Left hindlimb (tissue), 1 donor: ENCODE results near the gene GAPDHS.

ENCODE experiments used
- DNase-seq: peaks from one replicate; pipeline ENCODE4 v3.0.0-alpha.2; 2018

GAPDHS gene

DNA sequence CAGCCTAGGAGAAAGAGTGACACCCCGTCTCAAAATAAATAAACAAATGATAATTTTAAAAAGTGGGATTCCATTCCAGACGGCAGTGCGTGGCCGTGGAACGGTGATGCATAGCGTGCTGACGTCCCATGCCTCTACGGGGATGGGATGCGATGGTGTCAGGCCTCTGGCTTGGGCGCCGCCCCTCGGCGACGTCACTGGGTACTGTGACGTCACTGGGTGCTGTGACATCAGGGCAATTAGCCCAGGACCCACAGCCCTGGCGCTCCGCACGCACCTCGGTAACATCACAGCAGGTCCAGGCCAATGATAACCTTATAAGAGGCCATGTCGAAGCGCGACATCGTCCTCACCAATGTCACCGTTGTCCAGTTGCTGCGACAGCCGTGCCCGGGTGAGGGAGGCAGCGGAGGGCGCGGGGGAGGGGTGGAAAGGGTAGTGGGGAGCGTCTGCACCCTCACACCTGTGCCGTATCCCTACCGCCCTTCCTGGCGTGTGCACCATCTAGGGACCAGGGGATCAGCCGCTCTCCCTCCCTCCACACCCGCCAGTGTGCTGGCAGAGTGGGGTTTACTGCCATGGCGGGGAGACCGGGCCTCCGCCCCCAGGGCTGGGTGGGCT is at the start of gene GAPDHS:
TSS of gene GAPDHS (plus strand) at position 256 of the 621 bp plus-strand sequence. CDS start at position 328, 72 bp downstream.
- DNase-seq, result no peak

DNA sequence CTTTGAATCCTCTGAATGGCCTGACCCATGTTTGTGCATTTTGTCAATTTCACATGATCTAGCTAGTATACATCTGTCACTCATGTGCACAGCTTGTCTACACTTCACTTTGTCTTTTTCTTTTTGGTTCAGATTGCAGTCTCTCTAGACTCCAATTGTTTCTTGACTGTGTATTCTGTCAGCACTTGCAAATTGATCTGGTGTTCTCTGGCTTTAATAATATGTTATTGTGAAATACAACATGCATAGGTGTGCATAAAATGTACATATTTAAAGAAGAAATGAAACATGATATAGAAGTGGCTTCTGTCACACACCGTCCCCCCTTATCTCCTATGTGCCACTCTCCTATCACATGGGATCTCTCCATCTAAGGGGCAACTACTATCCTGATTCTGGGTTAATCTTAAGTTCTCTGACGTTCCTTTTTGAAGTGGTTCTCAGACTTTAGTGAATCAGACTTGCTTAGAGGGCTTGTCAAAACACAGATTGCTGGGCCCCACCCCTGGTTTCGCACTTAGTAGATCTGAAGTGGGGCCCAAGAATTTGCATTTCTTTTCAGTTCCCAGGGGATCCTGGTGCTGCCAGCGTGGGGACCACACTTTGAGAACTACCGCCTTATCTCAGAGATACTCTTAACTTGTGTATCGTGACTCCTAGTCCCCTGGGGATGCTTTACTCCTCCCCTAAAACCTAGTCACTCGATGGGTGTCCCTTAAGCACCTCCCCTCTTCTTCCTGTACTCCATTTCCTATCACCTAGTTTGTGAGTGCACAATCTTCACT is 48.8 kb upstream of the GAPDHS start:
- no peak for DNase-seq

DNA sequence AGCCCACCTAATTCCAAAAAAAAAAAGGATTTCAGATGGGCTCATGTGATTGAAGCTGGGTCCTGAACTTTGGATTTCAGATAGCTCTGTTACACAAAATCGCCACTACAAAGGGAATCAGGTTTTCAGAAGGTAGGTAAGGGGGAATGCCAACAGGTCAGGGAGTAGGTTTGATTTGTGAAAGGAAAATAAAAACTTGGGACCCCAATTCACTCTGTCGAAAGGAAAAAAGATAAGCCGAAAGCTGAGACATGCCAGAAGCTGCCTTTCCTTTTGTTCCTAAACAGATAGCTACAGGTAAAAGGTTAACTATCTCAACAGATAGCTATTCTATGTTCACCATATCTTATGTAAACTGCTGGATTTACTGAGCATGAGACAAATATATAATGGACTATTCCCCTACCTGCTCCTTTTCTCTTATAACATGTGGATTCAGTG is 47.0 kb upstream of the GAPDHS start:
- DNase-seq, result no peak

DNA sequence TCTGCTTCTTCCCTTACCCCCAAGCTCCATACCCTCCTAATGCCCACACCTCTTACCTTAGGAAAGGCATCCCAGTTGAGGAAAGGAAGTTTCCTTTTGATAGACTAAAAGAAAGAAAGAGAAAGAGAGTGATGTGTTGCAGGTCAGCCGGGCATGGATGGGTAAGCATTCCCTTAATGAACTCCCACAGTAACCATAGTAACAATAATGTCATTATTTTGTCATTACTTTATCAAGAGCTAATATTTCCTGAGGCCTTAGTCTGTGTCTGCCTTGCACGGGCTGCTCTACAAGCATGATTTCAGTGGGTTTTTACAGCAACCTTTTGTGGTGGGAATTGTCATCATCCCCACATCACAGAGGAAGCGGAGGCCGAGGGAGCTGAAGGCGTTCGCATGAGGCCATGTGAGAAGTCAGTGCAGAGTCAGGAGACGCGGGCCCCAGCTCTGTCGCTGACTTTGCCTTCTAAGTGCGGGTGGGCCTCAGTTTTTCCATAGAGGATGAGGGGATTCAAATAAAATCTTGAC is 45.5 kb upstream of the GAPDHS start:
- DNase-seq, result no peak

DNA sequence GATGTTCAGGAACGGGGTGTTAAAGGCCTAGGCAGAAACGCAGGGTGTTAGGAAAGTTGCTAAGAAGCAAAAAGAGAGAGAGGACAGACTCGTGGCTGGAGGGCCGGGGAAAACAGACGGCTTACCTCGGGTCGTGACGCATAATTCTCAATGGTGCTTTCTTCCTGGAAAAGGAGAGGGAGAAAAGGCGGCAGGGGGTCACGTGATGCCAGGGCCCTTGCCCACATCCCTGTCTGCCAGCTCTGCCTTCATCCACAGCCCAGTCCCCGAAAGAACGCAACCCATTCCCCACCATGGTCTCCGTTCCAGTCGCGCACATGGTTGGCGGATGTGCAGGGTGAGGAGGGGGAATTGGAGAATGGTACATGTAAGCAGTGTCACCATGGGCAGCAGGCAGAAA is 44.6 kb upstream of the GAPDHS start:
- no peak for DNase-seq

DNA sequence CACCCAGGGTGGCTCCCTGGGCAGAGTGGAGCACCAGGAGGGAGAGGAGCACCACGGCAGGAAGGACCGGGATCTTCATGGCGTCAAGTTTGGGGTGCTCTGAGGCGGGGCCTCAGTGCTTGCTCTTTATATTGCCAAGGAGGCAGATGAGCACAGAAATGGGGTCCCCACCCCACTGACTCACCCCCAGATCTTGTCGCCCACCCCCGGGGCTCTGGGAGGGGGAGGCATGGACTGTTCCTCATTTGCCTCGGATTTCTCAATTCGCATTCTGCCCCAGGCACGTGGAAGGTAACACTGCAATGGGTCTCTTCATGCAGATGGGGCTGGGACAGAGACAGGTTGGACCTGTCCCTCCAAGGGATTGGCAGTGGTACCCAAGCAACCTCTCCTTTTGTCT is 42.9 kb upstream of the GAPDHS start, which contains the start of gene KRTDAP:
TSS of gene KRTDAP (minus strand) at position 101 of the 400 bp plus-strand sequence. CDS start at position 79, 22 bp downstream.
- DNase-seq, result no peak

DNA sequence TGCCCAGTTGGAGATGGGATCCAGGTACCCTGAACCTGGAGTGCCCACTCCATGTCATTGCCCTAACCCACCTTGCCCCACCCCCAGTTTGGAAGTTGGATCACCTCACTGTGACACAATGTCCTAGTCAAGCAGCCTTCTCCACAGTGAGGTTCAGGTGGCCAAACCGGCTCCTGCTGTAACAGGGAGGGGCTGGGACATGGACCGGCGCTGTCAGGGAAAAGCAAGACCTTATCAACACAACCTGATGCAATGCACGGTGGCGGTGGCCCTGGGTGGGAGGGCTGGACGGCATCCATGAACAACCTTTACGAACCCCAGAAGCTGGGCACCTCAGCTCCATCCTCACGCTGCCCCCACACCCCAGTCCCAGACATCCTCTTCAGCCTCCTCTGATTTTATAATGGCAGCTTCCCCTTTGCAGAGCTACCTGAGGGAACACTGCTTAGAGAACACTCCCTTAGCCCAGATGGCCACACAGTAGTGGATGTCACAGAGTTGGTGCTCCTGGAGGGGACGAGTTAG is 41.4 kb upstream of the GAPDHS start:
- no peak for DNase-seq

DNA sequence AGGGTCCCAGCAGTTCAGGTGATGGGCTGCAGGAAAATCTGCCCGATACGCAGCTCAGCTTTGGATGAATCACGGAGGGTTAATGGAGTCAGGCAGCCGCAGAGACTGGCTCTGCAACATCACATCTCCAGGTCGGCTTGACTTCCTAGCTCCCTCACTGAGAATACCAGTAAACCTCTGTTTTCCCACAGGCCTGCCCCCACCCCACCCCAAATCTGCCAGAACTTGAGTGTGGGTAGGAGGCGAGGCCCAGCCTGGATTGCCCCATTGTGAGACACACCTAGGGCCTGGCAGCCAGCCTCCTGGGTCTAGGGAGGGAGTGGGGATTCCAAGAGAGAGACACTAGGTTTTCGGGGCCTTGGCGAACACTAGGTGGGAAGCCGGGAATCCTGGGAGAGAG is 39.3 kb upstream of the GAPDHS start:
- DNase-seq, result no peak

DNA sequence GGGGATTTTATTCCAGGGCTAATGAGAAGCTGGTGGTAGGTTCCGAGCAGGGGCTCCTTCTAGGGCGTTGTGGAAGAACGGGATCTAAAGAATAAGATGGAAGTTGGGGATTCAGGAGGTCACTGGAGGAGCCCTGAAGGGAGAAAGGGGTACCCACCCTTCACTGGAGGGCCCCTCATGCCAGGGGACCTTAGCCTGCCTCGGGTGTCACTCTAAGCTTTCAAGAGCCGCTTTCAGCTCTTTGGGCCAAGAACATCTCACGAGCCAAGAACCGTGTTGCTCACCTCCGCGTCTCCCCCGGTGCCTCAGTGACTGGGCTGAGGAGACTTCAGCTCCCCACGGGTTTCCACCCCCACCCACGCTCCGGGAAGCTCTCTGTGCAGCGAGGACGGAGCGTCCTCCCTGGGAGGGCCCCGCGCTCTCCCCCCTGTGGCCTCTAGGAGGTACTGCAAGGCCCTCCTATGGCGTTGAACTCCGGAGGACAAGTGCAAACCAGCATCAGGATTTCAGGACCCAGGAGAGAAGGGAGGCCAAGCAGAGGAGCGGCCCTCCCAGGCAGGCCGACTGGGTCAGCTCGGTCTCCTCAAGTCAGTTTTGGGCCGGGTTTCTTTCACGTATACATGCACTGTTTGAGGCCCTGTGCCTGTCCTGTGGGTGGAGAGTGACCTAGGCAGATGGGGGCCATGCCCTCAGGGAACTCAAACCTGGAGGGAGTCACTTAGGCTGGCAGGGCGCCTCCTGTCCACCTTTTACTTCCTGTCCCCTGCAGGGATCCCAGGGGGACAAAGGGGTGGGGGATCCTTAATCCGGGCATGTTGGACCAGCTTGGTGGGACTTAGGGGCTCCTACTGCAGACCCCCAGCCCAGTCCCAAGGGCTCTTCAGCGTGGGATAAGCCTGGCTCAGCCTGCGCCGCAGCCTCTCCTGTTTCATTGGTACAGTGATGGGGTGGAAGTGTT is 37.9 kb upstream of the GAPDHS start:
- peak; percentile 59 for DNase-seq

DNA sequence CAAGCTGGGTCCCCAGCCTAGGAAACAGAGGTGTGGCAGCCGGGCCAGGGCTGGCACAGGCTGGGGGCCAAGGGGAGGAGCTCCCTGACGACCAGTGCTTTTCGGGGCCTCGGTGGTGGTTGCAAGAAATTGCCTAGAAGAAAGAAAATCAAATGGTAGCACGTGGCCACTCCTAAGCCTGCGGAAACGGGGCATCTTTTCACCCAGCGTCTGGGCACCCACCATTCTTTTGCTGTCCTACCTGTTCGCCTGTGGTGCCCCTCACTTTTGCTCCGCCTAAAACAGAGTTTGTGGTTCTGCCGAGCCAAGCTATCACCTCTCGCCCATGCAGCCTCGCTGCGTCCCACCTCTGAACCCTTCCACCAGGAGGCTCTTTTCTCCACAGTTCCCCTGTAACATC is 35.9 kb upstream of the GAPDHS start:
- DNase-seq, result no peak

DNA sequence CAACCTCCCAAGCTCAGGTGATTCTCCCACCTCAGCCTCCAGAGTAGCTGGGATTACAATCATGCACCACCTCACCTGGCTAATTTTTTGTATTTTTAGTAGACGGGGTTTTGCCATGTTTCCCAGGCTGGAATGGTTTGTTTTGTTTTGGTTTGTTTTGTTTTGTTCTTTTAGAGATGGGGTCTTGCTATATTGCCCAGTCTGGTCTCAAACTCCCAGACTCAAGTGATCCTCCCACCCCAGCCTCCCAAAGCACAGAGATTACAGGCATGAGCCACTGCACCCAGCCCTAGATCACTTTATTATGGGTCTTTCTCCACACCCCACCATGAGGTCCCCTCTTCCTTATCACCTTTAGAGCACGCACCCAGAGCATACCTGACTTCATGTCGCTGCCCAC is 35.0 kb upstream of the GAPDHS start:
- no peak for DNase-seq

DNA sequence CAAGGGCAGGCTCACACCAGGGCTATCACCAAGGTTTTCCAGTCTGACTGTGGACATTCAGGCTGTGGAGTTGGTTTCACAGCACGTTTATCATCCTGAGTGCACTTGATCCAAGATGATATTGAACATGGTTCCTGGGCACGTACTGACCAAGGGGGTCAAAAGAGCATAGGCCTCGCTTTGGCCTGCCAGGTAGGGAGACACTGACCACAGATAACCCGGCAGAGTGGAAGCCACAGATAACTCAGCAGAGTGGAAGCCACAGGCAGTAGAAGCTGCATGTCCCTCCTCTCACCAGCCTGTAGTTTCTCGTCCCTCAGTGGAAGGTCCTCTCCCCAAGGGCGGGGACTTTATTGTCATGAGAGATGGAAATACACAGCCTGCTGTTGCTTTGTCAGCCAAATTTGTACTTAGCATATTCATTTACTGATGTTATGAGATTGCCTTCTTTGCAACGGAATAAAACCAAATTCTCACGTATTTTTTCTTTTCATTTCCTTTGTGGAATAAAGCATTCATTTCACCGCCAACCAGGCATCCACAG is 34.2 kb upstream of the GAPDHS start:
- no peak for DNase-seq

DNA sequence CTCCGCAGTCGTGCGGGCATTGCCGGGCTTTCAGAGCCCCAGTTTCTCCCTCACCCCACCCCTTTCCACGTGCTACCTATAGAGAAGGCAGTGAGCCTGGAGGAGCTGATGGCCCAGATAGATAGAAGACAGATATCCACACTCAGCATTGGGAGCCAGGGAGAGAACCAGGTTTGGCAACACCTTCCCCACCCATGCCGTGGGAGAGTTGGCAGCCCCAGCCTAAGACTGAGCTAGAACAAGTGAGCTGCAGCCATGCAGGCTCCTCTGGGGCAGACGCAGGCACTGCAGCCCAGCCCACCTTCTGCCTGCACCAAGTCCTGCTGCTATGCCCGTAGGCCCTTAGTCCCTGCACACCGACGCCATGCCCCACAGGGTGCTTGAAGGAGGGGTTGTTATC is 32.6 kb upstream of the GAPDHS start:
- no peak for DNase-seq

DNA sequence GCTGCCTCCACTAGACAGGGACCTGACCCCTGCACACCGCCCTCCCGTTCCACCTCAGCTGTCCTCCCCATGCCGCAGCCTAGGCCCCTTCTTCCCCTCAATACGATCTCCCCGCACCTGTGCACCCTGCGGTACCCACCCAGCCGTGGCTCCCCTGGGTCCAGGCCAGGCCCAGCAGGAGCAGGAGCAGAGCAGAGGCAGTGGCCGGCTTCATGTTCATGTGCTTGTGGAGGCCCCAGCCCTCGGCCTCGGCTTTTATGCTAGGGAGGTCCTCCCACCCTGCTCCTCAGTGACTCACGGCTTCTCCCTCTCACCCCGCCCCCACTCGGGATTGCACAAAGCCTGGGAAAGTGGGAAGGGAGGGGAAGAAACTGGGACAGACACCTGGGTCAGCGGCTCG is 31.6 kb upstream of the GAPDHS start:
- DNase-seq, result no peak

DNA sequence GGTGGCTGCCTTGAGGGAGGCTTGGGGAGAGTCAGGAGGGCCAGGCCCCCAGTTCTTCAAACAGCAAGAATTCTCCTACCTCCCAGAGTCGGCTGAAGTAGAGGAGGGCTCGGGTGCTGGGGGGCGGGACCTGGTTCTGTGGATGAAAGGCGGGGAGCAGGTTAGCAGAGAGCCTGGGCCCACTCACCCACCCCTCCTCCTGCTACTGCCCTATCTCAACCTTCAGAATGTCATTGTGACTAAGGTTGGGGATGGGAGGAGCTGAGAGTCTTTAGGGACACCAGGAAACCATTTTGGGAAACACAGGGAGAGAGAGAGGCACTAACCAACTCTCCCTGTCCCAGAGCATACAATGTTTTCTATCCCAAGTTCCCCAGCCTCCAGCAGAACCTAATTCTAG is 30.5 kb upstream of the GAPDHS start:
- no peak for DNase-seq

DNA sequence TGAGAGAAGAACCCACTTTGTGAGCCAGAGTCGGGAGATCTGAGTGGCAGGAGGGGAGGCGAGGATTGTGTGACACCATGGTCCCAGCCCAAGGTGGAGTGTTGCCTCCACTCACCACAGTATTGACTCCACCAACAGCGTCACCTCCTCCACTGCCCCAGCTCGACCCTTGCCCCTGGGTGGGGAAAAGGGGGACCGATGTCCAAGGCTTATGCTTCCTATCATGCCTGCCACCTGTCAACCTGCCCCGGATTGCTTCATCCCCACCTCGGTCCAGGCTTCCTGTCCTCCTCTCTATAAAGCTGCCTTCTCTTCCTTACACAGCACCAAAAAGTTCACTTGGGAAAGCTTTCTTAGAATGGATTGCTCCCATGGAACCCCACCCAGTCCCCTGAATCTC is 27.2 kb upstream of the GAPDHS start:
- no peak for DNase-seq

DNA sequence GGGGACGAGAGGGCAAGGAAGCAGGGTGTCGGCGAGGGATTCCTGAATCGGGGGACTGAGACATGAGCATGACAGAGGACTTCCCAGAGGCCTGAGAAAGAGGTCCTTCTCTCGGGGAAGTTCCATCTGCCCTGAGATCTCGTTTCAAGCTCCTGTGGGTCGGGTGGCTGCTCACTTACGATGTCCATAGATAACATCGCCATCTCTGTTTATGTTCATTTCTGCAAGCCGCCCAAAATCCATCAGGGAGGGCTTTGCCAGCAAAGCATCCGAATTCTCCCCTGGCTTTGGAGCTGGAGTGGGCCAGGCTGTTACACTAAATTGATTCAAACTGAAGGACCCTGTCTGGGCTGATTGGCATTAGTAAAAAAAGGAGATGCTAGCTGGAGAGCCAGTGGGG is 25.7 kb upstream of the GAPDHS start:
- DNase-seq, result no peak

DNA sequence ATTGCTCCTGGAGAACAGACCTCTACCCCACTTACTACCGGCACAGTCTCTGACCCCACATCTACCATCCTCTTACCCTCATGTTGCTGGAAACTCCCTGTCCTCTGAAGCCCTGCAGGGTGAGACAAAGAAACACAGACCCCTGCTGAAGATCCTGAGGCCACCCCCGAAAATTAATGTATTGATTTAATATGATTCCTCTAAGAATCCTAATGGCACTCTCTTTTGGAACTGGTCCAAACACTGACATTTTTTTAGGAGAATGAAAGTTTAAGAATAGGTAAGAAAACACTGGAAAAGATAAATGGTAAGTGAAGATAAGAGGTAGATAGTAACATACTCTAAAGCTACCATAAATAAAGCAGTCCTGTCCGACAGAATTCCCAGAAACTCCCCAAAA is 25.1 kb upstream of the GAPDHS start:
- no peak for DNase-seq

DNA sequence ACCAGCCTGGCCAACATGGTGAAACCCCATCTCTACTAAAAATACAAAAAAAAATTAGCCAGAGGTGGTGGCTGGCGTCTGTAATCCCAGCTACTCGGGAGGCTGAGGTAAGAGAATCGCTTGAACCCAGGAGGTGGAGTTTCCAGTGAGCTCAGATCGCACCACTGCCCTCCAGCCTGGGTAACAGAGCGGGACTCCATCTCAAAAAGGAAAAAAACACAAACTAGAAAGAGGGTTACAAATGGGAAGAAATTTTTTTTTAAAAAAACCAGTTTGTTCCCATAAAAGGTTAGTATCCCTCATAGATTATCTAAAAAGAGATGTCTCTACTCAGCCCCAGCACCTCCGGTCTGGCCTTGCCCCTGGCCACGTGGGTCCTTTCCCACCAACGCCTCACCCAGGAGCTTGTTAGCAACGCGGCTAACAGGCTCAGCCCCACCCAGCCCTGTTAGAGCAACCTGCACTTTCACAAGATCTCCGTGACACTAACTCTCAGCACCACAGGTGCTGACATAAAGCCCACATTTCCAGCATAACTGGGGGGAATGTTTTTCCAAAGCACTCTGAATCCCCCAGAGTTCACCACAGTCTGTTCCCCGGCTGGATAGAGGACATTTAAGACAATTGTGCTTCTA is 24.1 kb upstream of the GAPDHS start:
- no peak for DNase-seq

DNA sequence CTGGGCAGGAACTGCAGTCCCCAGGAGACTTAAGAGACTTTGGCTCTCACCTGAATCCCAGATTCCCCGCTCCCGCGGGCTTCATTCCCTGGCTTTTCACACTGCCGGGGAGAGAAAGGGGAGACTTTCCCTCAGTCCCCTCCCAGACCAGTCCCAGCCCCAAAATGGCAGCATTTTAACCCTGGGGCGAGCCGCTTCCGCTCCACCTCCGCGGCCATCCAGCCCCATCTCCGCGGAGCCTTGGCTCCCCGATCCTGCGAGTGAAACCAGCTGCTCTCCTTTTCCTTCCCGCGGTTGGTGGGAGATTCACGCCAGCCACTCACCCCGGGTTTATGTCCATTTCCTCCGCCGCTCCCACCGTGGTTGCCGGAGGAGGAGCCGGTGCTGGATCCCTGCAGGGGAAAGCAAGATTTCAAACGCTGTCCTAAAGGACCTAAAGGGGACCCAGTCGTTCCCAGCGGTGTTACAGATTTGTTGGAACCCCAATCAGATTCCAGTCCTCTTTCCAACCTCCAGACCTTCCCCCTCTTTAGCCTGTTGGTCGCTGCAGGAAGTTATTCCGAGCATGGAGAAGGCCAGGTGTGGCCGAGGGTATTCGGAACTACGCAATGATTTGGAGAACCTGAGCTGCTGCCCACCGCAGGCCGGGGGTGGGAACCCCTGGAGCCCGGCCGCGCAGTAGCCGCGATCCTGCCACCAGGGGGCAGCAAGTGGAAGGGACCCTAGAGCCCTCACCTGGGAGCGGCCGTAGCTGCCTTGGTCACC is 23.2 kb upstream of the GAPDHS start:
- DNase-seq, result peak; percentile 74

DNA sequence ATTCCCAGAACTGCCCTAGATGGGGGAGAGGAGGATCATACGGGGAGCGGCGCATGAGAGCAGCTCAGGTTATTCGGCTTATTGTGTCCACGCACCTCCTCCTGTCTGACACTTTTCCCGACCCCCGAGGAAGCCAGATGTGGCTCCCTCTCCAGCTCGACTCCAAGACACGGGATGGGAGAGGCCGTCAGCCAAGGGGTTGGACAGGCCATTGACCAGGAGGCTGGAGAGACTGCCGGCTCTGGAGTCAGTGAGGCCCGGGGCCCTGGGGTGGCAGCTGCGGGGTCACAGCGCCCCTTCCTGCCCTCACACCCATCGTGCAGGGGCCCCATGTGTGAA is 22.7 kb upstream of the GAPDHS start:
- no peak for DNase-seq
